ENCODE results near the gene AGBL4. TPM values are rescaled to one million over a fixed set of nuclear protein-coding genes. Genes with fewer than 3 reads are reported as not detected.

The AGBL4 gene
- total and polyA plus RNA-seq, 2 of the 4 experiments (the other 2 are of a cell fraction): not detected

- dilution Hi-C loops (cut with HindIII; ENCODE audit: low sequenced_read_pairs, unreplicated experiment): no loop called here
- no peak overlapping the region for H3K56ac ChIP-seq (ENCODE audit: extremely low read depth, insufficient read depth, low read length)
- TF ChIP-seq CHD1 (IDR thresholded peaks at IDR 0.05; ENCODE audit: low read depth, low read length): no peak
- no peak for TF ChIP-seq CTCF (conservative IDR thresholded peaks at IDR 0.05; ENCODE audit: low read depth, low read length)
- TF ChIP-seq MAFK (IDR thresholded peaks at IDR 0.05; ENCODE audit: low read depth, low read length): no peak
- TF ChIP-seq RCOR1 (IDR thresholded peaks at IDR 0.05; ENCODE audit: insufficient replicate concordance, low read length): no peak
- TF ChIP-seq MXI1 (IDR thresholded peaks at IDR 0.05; ENCODE audit: borderline replicate concordance, low read depth, low read length): no peak
- ChIA-PET CTCF (no interaction called here), POLR2A (ENCODE audit: unreplicated experiment) (no interaction called here)
- H2AK9ac ChIP-seq (replicated peaks; ENCODE audit: low read depth, low read length, poor library complexity): no peak overlapping the region
- no peak overlapping the region for H3K18ac ChIP-seq (ENCODE audit: low read depth, low read length)
- H3K4ac ChIP-seq (ENCODE audit: low read depth, low read length): no peak overlapping the region
- H3K4me1 ChIP-seq (ENCODE audit: control insufficient read depth, insufficient read depth, low read length): no peaks in the 10 kb centered on the region
- H3K9me3 ChIP-seq (ENCODE audit: control insufficient read depth, insufficient read depth, low read length): no peaks in the 10 kb centered on the region
- no peak overlapping the region for H2BK15ac ChIP-seq (ENCODE audit: low read depth, low read length)
- no peak overlapping the region for H4K8ac ChIP-seq (ENCODE audit: low read depth in 2 of 2, low read length in 2 of 2)
- no peak overlapping the region for H2AK5ac ChIP-seq (ENCODE audit: low read depth, low read length)
- no peak overlapping the region for H3K27ac ChIP-seq (ENCODE audit: insufficient read depth, low read length)
- DNase-seq (no peak), ATAC-seq (ENCODE audit: low read depth) (no peak)
- H3K9ac ChIP-seq (ENCODE audit: low read depth, low read length): no peak overlapping the region
- H3K9me1 ChIP-seq (ENCODE audit: insufficient read depth, low read length): no peaks in the 10 kb centered on the region
- no peak overlapping the region for H2BK5ac ChIP-seq (ENCODE audit: low read depth, low read length, poor library complexity, severe bottlenecking)
- H2AFZ ChIP-seq (replicated peaks; ENCODE audit: low read length, poor library complexity): no peak overlapping the region
- in situ Hi-C loops (cut with MboI; ENCODE audit: low sequenced_read_pairs): no loop called here
- no peak overlapping the region for H3K14ac ChIP-seq (replicated peaks; ENCODE audit: low read depth, low read length)
- H2BK120ac ChIP-seq (ENCODE audit: low read depth, low read length): no peak overlapping the region
- no peak overlapping the region for H3K4me2 ChIP-seq (ENCODE audit: low read depth, low read length)
- no peak overlapping the region for H4K5ac ChIP-seq (ENCODE audit: low read depth, low read length)
- no peak overlapping the region for H2BK20ac ChIP-seq (ENCODE audit: low read depth, low read length)
- intact Hi-C loops (cut with micrococcal nuclease): no loop called here
- no peaks in the 10 kb centered on the region for H4K20me1 ChIP-seq (ENCODE audit: insufficient read depth, low read length)
- no peak overlapping the region for H3K23ac ChIP-seq (ENCODE audit: low read depth, low read length)
- no peak overlapping the region for H3K4me3 ChIP-seq (ENCODE audit: insufficient read depth, low read depth, low read length)
- no peaks in the 10 kb centered on the region for H3K79me1 ChIP-seq (ENCODE audit: low read depth in 1 of 2, low read length in 2 of 2)
- BruUV-seq (replicated peaks): no TSS peak
- no peaks in the 10 kb centered on the region for H3K27me3 ChIP-seq (ENCODE audit: control insufficient read depth, insufficient read depth, low read length)
- no peak overlapping the region for H4K91ac ChIP-seq (ENCODE audit: insufficient read depth, low read depth, low read length)
- no CpG with 5 or more reads among the region's 2 CpGs for WGBS, 2 experiments (ENCODE audit: extremely low coverage in 2 of 2, insufficient read length in 1 of 2)
- H3K36me3 ChIP-seq (ENCODE audit: control insufficient read depth, insufficient read depth, low read length): no peaks in the 10 kb centered on the region
These were observed 346.0 kb downstream of the AGBL4 start for GRCh38 chr1:49677706-49678105.
